Epithelial cell of esophagus (primary cell): ENCODE results near the gene SPDYC.
"Not testable (repeated sequence)": the region's sequence is repeated elsewhere in the genome, so short reads cannot be mapped to it uniquely, and the experiment has no call there.

Source experiments
- DNase-seq: peaks from one replicate; pipeline ENCODE4 v3.0.0; 2010; ENCODE audit warnings: low read depth
- H3K4me3 ChIP-seq: 2 replicates; pipeline ENCODE4 v1.5.1; 2011; ENCODE audit warnings: mild to moderate bottlenecking, low read length, control low read depth
- CTCF ChIP-seq: IDR thresholded peaks from 2 replicates; pipeline ENCODE4 v1.5.1; 2011; ENCODE audit warnings: low read depth, mild to moderate bottlenecking, low read length, control low read depth, inconsistent platforms; ENCODE audit not compliant: insufficient read depth; ENCODE audit errors: missing control alignments

SPDYC gene

GRCh38 chr11:65163684-65164083, 6.3 kb upstream of the SPDYC start:
- no peak for TF ChIP-seq CTCF
- DNase-seq = no peak
- no peak overlapping the region for H3K4me3 ChIP-seq

- DNase-seq = no peak
- H3K4me3 ChIP-seq = no peak overlapping the region
- no peak for TF ChIP-seq CTCF
Measured at GRCh38 chr11:65165410-65166317, 4.4 kb upstream of the SPDYC start.

- no peak overlapping the region for H3K4me3 ChIP-seq
- TF ChIP-seq CTCF = no peak
- no peak for DNase-seq
Measured at GRCh38 chr11:65166893-65167292, 3.1 kb upstream of the SPDYC start.

DNA sequence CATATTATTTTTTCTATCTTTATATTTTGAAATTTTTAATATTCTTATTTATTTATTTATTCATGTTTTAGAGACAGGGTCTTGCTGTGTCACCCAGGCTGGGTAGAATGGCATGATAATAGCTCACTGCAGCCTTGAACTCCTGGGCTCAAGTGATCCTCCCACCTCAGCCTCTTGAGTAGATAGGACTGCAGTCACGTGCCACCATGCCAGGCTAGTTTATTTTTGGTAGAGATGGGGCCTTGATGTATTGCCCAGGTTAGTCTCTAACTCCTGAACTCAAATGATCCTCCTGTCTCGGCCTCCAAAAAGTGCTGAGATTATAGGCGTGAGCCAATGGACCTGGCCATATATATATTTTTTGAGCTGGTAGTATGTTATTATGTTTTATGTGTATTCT, 2.4 kb upstream of the SPDYC start:
- no peak for DNase-seq
- no peak overlapping the region for H3K4me3 ChIP-seq
- no peak for TF ChIP-seq CTCF

DNA sequence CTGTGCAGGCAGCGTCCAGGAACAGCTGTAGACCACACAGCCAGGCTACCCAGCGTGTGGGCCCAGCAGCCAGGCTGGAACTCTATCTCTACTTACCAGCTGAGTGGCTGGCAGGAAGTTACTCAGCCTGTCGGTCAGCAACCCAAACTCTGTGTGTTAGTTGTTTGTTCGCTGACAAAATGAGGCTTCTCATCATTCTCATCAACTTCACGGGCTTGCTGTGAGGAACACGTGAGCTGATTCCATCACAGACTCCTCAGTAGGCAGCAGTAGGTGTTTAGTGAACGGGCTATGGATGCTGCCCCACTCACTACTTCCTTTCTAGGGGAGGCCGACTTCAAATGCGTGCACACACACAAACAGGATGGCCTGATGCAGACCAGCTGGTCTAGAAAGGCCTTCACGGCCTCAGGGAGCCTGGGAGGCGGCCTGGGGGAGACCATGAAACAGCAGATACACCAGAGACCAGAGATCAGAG, 830 bp upstream of the SPDYC start:
- no peak for TF ChIP-seq CTCF
- DNase-seq = no peak
- no peak overlapping the region for H3K4me3 ChIP-seq

- DNase-seq = no peak
- H3K4me3 ChIP-seq = no peak overlapping the region
- TF ChIP-seq CTCF = no peak
Measured at GRCh38 chr11:65172600-65172999, 2.6 kb downstream of the SPDYC start.

DNA sequence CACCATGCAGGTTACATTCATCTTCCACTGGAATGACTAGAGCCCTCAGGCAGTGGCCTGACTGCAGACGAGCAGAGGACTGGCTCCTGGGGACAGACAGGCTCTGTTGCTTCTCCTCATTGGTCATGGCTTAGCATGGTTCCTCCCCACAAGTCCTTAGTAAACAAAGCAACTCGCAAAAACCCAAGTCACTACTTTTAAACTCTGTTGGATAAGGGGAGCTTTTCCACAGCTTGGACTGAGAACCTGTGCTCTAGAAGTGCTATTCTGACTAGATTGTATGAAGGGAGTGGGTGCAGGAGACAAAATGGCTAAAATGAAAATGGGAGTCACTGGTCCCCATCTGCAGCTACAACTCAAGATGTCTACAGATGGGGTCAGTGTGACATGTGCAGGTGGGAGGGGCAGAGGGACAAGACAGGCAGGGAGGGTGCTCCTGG, 4.6 kb downstream of the SPDYC start:
- DNase-seq = peak; percentile 35
- H3K4me3 ChIP-seq = not testable (repeated sequence)
